Right forelimb (tissue), 1 donor: Measurements from ENCODE around the gene BRD8.
A peak's percentile ranks its signal among the peaks of the same experiment; 100 is the strongest.
"Not testable (repeated sequence)": the region's sequence is repeated elsewhere in the genome, so short reads cannot be mapped to it uniquely, and the experiment has no call there.

Experiments used
- DNase-seq: peaks from one replicate; pipeline ENCODE4 v3.0.0-alpha.2; 2018

BRD8 gene

GRCh38 chr5:138155977-138156376 lies 22.5 kb downstream of the BRD8 start:
- not testable (repeated sequence) for DNase-seq

GRCh38 chr5:138149530-138149929 lies 28.9 kb downstream of the BRD8 start:
- no peak for DNase-seq

DNA sequence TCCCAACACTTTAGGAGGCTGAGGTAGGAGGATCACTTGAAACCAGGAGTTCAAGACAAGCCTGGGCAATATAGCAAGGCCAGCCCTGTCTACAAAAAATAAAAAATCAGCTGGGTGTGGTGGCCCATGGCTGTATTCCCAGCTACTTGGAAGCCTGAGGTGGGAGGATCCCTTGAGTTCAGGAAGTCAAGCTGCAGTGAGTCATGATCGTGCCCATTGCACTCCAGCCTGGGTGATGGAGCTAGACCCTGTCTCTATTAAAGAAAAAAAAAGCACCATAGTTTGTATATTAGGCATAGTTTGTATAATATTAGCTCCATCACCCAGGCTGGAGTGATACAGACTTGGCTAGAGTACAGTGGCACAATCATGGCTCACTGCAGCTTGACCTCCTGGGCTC lies 29.6 kb downstream of the BRD8 start:
- no peak for DNase-seq

GRCh38 chr5:138143578-138143977 lies 34.9 kb downstream of the BRD8 start:
- not testable (repeated sequence) for DNase-seq

GRCh38 chr5:138141734-138142133 lies 36.7 kb downstream of the BRD8 start:
- no peak for DNase-seq

DNA sequence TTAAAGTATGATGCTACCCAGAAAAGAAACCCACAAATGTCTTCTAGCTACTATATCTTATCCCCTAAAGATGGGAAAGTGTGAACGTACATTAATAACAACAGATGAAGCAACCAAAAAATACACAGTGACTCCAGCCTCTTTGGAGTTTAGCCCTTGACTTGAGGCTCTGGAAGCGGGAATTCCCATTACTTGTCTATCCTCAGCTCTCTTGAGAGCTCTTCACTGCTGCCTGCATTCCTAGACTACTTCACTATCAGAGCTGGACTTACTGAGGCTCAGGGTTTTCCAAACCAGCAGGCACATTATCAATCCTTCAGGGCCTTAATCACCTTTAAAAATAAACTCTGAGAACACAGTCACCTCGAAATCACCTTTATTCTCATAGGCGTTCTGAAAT lies 38.2 kb downstream of the BRD8 start:
- DNase-seq: no peak

- no peak for DNase-seq
These were observed 38.7 kb downstream of the BRD8 start for GRCh38 chr5:138139781-138140090.

- DNase-seq: peak; percentile 74
These were observed 39.3 kb downstream of the BRD8 start, which contains the start of gene NME5 for GRCh38 chr5:138138949-138139780. TSS of gene NME5 (minus strand) at chr5:138139428. CDS start at chr5:138138780, 648 bp downstream.

GRCh38 chr5:138132543-138132942 lies 45.9 kb downstream of the BRD8 start:
- no peak for DNase-seq

- no peak for DNase-seq
These were observed 49.1 kb downstream of the BRD8 start for GRCh38 chr5:138129347-138129746.

DNA sequence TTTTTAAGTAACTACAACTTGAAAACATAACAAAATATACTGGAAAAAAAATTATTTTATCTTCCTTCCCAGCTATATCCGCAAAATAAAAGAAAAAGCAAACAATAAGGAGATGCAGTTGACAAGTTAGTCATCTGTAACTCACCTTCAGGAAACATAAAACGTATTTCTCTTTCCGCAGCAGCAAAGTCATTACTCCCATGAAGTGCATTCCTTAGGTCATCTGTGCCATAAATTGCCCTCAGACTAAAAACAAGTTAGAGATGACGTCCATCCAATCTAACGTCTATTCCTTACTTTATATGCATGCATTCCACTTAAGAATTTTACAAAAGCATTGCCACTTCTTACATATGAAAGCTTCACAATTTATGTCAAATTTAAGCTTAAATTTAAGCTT lies 50.1 kb downstream of the BRD8 start:
- DNase-seq: no peak

GRCh38 chr5:138115254-138115653 lies 63.2 kb downstream of the BRD8 start:
- no peak for DNase-seq

DNA sequence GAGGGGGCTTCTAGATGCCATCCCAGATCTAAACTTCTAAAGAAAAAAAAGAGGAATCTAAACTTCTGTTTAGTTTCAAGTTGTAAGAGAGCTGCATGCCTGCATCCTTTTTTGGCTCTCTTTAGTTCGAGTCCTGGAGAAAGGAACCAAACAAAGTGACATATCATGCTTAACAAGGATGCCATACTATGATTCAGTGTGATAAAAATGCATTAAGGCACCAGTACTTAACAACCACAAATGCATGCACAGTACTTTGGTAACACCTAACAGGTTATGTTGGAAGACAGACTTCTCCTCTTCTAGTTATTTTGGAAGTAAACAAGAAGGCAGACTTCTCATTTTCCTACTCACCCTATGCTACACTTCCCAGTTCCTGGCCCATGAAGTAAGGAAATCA lies 66.5 kb downstream of the BRD8 start:
- DNase-seq: no peak

- no peak for DNase-seq
These were observed 67.2 kb downstream of the BRD8 start for GRCh38 chr5:138111181-138111580.

DNA sequence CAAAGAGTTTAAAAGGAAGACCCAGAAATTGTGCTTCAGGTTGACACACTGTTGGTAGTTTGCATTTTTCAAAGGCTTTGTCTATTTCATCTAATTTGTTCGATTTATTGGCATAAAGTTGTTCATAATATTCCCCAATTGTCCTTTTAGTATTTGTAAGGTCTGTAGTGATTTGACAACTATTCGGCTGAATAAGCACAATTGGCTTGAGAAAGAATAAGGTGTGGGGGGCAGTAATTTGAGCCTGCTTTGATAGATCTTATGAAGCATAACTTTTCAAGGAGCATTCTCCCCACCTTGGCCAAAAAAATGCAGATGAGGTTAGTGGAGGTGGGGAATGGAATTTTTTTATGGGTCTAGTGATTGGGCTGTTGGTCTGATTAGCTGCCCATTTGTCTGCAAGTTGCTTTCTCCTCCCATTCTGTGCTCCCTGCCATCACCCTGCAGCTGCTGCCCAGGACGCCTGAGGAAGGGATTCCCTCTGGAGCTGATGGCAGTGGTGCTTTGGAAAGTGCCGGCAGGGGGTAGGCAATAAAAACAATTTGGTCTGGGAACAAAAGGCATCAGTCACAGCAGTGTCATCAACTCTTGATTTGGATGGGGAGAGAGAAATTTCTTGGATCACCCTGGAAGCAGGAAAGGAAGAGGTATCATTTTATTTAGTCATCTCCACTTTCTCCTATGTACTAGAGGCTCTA lies 68.0 kb downstream of the BRD8 start:
- no peak for DNase-seq

DNA sequence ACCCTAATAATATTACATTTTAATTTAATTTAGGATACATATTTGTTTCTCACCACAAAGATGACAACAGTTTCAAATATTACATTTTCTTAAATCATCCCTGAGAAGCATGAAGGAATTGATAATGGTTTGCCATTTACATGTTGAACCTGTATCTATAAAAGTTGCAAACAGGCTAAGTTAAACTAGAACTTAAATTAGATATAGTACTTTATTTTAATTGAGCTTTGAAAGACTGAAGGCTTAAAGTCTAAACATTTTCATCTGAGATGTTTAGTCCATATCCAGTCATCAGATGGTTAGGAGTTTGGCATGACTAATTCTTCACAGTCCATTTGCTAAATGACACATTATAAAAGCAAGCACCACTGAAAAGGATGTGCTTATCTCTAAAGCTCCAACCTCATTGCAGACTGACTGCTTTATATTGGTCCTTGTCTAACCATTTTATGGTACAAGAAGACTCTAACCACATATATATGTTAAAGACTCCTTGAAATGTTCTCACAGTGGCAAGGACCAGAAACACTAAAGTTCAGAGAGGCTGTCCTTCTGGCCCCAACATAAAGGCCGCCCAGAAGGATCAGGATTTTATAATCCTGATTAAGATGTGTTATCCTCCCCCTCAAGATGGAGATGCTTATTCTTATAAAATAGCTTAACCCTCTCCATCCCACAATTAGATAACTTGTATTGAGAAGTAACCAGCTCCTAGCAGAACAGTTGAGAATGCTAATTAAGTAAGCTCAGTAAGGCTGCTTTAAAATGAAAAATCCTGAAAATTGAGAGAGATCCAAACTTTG lies 68.8 kb downstream of the BRD8 start:
- DNase-seq: no peak

- DNase-seq: no peak
These were observed 71.2 kb downstream of the BRD8 start for GRCh38 chr5:138107213-138107612.

DNA sequence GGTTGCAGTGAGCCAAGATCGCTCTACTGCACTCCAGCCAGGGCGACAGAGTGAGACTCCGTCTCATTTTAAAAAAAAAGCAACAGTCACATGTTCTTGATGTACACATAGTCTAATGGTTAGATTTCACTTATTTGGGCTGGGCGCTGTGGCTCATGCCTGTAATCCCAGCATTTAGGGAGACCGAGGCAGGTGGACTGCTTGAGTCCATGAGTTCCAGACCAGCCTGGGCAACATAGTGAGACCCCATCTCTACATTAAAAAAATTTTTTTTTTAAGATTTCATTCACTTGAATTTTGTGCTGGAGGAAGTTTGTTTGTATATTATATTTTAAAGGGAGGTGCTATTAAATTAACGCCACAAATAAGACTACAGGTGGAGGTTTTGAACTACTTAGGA lies 72.7 kb downstream of the BRD8 start:
- DNase-seq: no peak

DNA sequence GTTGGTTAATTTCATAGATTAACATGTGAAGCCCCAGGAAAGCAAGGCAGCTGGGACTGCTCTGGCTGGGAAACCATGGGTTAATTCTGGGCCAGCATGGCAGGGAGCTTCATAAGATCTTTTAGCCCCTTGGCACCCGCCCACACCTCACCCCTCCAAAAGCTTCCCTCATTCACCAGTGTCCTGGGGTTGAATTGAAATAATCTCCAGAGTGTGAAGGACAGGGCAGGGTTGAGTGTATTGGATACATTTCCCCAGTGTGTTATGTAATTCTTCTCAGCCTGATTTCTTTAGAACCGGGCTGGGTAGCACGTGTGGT lies 75.2 kb downstream of the BRD8 start:
- no peak for DNase-seq

- DNase-seq: no peak
These were observed 75.7 kb downstream of the BRD8 start for GRCh38 chr5:138102454-138103318.

GRCh38 chr5:138096997-138097828 lies 81.2 kb downstream of the BRD8 start:
- DNase-seq: no peak

- no peak for DNase-seq
These were observed 82.1 kb downstream of the BRD8 start for GRCh38 chr5:138096363-138096762.
